Measurements from ENCODE around the gene CLIC3. TPM values are rescaled to one million over a fixed set of nuclear protein-coding genes. Genes with fewer than 3 reads are reported as not detected.

Gene CLIC3
- total RNA-seq, 1 donor, result 0.27 TPM

DNA sequence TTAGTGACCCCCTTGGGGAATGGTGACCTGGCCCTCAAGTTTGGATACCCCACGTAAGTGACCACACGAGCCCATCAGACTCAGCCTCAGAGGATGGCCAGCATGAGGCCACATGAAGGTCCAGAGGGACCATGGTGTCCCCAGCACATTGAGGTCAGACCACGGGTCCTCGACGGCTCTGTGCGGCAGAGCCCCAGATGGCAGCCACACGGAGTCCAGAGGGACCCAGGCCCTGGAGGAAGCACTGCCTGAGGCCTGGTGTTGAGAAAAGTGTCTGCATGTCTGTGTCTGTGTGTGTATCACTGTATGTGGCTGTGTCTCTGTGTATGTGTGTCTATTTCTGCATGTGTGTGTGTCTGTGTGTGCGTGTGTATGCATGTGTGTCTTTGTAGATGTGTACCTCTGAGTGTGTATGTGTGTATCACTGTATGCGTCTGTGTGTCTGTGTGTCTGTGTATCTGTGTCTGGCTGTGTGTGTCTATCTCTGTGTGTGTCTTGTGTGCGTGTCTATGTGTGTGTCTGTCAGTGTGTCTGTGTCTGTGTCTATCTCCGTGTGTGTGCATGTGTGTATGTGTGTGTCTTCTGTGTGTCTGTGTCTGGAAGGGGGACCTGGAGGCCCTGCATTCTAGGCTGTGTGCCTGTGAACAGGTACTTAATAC is 12.6 kb downstream of the CLIC3 start:
- DNase-seq (ENCODE audit: low read depth in 2 of 3, low spot score in 2 of 3), result no peak

DNA sequence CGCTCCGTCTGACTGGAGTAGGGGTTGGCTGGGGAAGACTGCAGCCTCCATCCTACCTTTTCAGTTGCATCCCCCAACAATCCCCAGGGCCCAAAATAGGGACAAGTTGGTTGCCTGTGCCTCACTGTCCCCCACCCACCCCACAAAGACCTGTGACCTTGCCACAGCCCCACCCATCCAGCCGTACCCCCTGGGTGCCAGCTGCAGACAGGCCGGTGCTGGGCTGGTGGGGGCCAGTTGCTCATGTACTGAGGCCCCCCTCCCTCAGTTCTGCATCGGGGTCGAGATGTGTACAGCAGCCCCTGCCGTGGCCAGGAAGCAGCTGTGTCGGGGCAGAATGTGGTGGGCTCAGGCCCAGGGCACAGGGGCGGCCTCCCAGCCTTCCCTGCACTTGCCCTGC is 13.2 kb downstream of the CLIC3 start:
- DNase-seq (ENCODE audit: low read depth in 2 of 3, low spot score in 2 of 3), result no peak

DNA sequence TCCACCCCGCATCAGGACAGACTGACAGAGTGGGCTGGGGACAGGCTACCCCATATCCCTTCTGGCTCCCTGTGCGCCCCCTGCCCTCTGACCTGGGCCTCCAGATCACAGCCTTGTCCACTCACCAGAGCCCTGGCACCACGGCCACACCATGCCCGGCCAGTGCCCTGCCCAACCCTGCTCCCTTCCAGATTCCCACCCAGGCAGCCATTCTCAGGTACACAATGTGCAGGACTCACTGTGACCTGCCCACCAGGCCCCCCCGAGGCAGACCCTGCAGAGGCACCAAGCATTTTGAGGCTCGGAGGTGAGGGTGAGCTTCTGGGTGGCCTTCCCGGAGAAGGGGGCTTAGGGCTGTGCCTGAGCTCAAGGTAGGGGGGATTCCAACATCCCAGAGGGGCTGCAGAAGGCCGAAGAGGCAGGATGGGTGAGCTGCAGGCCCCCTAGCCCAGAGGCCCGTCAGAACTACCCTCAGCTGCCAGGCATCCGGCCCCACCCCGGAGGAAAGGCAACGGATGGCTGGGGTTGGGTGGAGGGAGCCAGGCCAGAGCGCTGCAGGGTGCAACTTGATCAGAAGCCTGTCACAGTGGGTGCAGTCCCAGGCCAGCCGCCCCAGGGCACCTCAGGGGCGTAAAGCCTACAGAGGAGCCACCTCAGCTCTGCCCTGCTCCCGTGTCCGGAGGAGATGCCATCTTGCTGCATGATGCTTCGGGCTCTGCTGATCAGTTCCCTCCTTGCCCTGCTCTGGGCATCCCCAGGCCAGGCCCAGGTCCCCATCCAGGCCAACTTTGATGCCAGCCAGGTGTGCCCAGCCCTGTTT is 13.9 kb downstream of the CLIC3 start, which contains the start of gene LCNL1:
TSS of gene LCNL1 (plus strand) at position 762 of the 820 bp plus-strand sequence. CDS start 594 bp downstream, outside the sequence.
- no peak for DNase-seq (ENCODE audit: low read depth in 2 of 3, low spot score in 2 of 3)

DNA sequence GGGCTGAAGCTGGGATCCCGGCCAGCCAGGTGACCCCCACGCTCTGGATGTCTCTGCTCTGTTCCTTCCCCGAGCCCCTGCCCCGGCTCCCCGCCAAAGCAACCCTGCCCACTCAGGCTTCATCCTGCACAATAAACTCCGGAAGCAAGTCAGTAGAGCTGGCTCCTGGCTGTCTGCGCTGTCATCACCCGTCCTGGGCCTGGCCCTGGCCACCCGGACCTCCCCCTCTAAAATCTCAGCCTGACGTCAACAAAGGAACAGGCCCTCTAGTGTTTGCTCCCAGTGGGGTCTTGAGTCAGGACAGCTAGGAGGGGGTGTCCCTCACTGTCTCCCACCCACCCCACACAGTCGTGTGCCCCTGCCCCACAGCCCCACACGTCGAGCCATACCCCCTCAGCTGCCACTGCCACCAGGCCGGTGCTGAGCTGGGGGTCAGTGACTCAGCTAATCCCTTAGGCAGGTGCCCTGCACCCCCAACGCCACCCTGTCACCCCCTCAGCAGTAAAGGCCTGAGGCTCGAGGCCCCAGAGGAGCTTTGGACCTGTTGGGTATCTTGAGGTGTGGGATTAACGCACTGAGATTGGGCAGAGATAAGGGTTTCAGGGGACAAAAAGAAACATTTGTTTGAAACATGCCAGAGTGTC is 14.7 kb downstream of the CLIC3 start:
- no peak for DNase-seq (ENCODE audit: low read depth in 2 of 3, low spot score in 2 of 3)

DNA sequence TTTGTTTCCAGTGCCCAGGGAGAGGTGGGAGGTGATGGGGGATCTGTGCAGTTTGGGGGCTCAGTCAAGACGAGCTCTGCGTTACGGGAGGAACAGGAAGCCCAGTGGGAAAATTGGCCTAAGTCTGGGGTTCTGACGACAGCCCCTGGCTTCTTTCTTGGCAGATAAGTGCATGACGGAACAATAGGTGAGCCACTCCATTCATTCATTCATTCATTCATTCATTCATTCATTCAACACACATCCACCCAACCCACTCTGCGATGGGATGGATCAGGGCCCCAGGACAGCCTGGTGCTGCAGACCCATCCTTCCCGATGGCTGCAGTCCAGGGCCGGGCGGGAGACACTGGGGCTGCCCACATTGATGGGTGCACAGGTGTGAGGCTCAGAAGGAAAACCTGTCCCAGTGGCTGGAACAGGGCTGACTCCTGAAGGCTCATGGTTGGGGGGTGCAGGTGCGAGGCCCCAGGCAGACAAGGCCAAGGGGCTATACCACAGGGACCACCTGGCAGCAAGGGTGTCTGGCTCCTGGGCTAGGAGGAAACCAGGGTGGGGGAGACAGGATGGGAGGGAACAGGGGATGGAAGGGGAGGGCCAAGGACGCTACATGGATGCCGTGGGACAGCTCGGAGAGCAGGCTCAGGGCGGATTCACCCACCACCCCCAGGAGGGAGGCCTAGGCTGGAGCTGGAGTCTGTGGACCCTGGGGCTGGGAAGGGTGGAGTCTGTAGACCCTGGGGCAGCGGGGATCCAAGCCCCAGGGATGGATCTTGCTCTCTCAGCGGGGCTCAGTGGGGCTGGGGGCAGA is 15.5 kb downstream of the CLIC3 start:
- DNase-seq (ENCODE audit: low read depth in 2 of 3, low spot score in 2 of 3), result no peak

DNA sequence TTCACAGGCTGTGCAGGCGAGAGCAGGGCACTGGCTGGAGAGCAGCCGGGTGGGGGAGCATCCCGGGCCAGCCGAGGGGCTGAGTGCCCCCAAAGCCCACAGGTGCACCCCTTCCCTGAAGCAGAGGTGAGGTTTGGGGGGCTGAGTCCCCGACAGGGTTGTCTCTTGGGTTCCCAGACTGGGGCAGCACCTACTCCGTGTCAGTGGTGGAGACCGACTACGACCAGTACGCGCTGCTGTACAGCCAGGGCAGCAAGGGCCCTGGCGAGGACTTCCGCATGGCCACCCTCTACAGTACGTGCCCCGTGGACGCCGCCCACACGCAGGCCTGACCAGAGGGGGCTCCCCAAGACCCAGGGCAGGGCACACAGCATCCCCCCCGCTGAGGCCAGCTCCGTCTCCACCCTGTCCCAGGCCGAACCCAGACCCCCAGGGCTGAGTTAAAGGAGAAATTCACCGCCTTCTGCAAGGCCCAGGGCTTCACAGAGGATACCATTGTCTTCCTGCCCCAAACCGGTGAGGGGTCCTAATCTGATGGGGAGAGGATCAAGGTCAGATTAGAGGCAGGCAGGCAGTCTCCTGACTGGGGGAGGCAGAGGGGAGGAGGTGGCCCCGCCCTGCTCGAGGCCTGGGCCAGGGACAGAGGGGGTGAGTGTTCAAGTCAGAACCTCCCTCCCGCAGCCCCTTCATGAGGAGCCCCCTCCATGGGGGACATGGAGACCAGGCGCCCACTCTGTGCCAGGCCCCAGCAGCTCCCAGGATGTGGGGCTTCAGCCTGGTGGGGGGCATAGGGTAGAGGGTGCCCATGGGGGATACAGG is 16.4 kb downstream of the CLIC3 start:
- no peak for DNase-seq (ENCODE audit: low read depth in 2 of 3, low spot score in 2 of 3)

DNA sequence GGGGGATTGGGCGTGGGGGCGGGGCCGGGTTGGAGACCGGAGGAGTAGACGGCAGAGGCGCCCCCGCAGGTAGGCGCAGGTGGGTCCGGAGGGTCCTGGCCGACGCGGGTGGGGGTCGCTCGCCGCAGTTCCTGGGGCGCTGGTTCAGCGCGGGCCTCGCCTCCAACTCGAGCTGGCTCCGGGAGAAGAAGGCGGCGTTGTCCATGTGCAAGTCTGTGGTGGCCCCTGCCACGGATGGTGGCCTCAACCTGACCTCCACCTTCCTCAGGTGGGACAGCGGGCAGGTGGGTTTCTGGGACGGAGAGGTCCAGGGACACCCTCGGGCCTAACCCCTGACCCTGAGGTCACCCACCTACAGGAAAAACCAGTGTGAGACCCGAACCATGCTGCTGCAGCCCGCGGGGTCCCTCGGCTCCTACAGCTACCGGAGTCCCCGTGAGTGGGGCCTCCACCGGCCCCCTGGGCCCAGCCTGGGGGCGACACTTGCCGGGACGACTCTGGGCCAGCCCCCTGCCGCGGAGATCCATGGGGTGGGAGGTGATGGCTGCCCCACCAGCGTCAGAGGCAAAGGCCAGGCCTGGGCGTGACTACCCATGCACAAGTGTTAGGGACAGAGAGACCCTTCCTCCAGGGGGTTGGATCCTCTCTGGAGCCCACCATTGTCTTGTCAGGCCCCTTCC is 17.4 kb downstream of the CLIC3 start:
- no peak for DNase-seq (ENCODE audit: low read depth in 2 of 3, low spot score in 2 of 3)

DNA sequence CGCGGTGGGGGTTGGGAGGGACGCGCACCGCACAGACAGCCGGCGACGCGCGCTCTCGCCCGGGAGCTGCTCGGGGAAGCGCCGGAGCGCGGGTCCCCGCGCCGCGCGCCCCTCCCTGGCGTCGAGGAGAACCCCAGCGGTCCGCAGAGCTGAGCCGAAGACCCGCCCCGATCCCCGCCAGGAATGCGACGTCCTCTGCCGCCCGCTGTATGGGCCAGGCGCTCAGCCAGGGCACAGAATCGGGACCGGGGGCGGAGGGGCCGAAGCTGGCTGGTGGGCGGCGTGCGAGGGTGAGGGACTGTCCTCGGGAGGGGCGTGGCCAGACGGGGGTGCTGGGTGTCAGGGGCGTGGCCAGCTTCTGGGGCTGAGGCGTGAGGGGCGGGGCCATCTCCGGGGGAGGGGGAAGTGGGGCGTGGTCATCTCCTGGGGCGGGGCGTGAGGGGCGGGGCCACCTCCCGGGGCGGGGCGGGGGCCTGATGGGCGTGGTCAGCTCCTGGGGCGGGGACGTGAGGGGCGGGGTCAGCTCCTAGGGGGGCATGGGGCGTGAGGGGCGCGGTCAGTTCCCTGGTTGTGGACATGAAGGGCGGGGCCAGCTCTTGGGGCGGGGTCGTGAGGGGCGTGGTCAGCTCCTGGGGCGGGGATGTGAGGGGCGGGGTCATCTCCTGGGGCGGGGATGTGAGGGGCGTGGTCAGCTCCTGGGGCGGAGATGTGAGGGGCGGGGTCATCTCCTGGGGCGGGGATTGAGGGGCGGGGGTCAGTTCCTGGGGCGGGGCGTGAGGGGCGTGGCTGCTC is 18.1 kb downstream of the CLIC3 start:
- DNase-seq (ENCODE audit: low read depth in 2 of 3, low spot score in 2 of 3), result peak; percentile 49 to 56 (median 55)

DNA sequence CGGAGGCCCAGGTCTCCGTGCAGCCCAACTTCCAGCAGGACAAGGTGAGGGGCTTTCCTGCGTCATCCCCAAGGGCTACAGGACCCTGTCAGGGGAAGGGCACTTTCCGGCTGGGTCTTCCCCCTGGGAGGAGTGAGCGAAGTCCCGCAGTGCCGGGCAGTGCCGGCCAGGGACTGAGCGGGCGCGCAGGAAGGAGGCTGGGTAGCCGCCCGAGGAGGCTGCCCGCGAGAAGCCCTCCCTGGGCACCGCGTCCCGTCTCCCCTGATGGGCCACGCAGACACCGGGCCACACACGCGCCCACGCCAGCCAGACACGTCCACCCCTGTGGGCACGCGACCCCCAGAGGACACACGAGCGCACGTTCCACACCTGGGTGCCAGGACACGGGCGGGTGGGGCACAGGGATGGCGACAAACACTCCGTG is 18.7 kb downstream of the CLIC3 start:
- no peak for DNase-seq (ENCODE audit: low read depth in 2 of 3, low spot score in 2 of 3)

DNA sequence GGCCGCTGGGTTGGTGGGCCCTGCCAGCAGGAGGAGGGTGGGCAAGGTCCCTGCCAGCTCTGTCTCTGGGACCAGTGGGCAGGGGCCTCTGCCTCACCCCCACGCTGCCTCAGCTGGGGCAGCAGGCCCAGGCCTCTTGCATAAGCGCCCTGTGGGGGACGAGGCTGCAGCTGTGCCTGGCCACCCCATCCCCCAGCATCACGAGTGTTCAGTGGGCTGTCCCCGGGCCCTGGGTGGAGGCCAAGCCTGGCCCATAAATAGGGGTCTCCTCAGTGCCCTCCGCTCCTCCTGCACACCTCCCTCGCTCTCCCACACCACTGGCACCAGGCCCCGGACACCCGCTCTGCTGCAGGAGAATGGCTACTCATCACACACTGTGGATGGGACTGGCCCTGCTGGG is 19.1 kb downstream of the CLIC3 start, which contains the start of gene PTGDS:
TSS of gene PTGDS (plus strand) at position 282 of the 400 bp plus-strand sequence. CDS start at position 357, 75 bp downstream.
- no peak for DNase-seq (ENCODE audit: low read depth in 2 of 3, low spot score in 2 of 3)

DNA sequence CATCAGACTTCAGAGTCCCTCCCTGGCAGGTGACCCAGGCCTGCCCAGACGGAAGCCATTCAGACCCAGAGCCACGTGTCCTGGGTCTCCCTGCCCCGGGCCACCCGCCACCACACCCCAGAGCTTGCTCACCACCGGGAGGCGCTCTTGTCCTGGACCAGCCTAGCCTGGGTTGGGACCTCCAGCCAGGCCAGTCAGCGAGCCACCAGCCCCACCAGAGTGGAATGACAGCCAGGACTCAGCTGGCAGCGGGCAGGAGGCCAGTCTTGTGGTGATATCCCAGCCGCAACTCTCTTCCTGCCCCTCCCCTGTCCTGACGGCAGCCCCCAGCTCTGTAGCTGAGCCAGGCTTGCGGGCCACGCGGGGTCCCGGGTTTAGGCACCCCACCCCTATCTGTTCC is 20.7 kb downstream of the CLIC3 start:
- peak in 2 of 3 donors; percentile 82 to 89 for DNase-seq (ENCODE audit: low read depth in 2 of 3, low spot score in 2 of 3)

DNA sequence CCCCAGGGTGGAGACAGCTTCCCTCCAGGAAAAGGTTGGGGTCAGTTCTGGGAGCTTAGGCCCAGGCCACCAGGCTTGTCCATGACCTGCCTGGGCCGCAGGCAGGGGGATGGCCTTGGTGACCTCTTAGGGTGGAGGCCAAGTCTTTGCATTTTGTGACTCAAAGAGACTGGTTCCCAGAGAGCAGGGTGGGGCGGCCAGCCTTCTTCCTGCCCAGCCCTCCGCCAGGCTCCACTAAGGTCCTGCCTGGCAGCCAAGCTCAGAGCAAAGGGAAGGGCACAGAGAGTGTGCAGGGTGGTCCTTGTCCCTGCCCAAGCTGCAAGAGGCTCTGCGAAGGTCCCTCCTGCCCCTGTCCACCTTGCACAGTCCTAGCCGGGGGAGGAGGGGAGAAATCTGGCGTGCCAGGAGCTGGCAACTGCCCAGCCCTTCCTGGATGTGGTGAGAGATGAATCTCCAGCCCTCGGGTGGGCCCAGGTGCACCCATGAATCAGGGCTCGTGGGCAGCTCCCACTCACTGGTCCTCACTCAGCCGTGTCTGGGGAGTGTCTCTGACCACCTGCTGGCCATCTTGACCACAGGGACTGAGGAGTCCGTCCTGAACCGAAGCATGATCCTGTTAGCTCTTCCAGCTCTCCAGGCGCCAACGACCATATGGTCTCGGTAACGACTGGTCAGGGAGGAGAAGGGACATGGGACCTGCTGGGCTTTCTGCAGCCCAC is 21.4 kb downstream of the CLIC3 start:
- DNase-seq (ENCODE audit: low read depth in 2 of 3, low spot score in 2 of 3), result no peak

DNA sequence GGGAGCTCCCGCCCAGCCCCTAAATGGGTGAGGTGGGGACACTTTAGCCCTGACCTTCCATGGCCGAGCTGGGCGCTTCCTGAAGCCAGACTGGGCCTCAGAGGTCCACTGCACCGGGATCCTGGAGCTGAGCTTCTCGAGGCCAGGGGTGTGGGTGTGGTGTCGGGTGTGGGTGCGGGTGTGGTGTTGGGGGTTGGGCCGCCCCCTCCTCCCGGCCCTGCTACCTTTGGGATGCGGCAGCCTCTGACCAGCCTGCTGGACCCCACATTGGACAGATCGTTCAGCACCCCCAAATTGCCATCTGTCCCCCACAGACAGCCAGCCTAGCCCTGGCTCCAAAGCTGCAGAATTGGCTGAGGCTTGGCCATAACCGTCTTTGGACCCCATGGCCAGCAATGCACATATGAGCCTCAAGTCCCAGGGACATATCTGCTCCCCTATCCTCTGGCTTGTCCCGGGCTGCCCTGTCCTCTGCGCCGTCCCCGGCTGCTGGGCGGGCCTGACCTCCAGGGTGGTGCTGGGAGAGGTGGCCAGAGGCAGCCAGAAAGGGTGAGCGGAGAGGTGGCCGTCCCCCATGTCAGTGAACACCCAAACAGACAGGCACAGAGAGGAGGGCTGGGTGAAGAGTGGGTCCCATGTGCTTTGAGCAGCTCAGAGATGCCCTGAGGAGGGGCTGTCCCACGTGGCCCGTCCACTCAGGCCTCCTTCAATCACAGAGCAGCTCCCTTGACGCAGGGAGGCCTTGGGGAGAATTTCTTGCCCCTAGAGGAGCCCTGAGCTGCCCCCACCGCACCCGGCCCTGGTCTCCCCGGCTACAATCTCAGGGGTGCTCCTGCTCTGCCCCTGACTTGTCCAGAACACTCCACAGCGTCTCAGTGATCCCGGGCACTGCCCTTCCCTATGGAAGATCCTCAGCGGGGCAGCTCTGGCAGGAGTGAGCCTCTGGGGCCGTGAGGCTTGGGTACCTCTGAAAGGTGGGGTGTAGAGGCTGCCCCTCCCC is 22.4 kb downstream of the CLIC3 start:
- no peak for DNase-seq (ENCODE audit: low read depth in 2 of 3, low spot score in 2 of 3)

DNA sequence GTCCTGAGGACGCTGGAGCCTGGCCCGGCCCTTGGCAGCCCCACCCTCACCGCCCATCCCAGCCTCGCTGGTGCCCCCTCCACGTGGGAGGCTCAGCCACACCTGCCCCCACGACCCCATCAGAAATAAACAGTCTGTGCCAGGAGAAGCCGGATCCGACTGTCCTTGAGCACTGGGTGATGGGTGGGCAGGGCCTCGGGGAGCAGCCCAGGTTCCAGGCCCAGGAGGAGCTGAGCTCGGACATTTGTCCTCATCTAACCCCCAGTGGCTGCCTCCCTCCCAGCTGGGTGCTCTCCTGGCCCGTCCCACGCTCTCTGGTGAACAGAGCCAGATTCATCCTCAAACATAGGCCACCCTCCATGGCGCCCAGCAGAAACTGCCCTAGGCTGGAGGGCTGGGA is 23.6 kb downstream of the CLIC3 start:
- no peak for DNase-seq (ENCODE audit: low read depth in 2 of 3, low spot score in 2 of 3)

DNA sequence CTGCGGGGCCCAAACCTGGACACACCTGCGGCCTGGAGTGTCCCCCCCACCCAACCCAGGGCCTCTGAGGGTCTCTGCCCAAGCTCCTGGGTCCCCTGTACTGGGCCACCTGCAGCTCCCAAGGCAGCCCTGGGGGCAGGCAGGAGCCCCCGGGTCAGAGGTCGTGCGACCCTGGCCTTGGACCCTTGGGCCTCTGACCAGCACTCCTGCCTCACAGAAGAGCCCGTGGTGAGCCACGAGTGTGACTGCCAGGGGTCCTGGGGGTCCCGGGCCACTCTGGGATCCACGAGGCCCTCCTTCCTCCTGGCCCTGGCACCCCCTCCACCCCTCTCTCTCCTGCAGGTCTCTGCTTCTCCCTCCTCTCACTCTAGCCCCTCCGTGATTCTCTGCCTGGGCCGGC is 24.0 kb downstream of the CLIC3 start:
- DNase-seq (ENCODE audit: low read depth in 2 of 3, low spot score in 2 of 3), result no peak

DNA sequence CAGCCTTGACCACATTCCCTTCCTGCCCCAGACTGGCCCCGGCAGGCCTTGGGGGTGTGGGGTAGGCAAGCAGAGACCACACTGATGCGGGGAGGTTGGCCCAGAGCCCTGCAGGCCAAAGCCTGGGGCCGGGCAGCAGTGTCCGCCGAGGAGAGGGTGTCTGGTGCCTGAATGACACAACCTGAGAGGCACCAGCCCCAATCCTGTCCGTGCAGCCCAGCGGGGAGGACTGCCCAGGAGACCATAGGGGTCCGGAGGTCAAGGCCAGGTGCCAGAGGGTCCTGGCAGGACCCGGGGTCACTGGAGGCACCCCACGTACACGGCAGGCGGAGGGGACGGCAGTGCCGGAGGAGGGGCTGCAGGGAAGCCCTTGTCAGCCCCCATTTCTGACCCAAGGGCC is 24.6 kb downstream of the CLIC3 start:
- DNase-seq (ENCODE audit: low read depth in 2 of 3, low spot score in 2 of 3), result no peak

DNA sequence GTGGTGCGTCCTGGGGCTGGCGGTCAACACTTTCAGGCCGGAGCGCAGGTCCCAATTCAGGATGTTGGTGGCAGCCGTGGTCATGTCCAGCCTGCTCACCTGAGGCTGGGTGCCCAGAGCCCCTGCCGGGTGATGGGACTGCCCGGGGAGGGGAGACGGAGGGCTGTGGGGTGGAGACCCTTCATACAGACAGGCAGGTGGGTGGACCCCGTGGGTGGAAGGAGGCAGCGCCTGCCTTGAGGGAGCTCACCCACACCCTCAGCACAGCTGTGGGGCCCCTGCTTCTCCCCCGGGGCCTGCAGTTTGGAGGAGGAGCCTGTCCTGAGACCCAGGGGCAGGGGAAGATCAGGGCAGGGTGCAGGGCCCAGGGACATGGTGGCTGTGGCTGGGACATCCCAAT is 26.0 kb downstream of the CLIC3 start:
- no peak for DNase-seq (ENCODE audit: low read depth in 2 of 3, low spot score in 2 of 3)

Data from hematopoietic multipotent progenitor cell (in vitro differentiated cells).